Right cardiac atrium (tissue), 5 donors: ENCODE data around the gene RGS16. TPM values are rescaled to one million over a fixed set of nuclear protein-coding genes. Genes with fewer than 3 reads are reported as not detected.
"Not testable (repeated sequence)": the region's sequence is repeated elsewhere in the genome, so short reads cannot be mapped to it uniquely, and the experiment has no call there.

Experiments used
- ATAC-seq, 2 donors: fragments of 200-7000 bp; cut with Tn5 transposase; one replicate each; pipeline versions ENCODE4 v1.8.0 to v1.9.1; 2020; ENCODE audit warnings: moderate library complexity in 2 of 2, mild to moderate bottlenecking in 1 of 2
- DNase-seq, 3 donors: peaks; one replicate each; pipeline ENCODE4 v3.0.0-alpha.2; 2020
- H3K27ac ChIP-seq: one replicate; pipeline ENCODE4 v1.5.1; 2013; ENCODE audit warnings: mild to moderate bottlenecking, low read length, control low read depth, moderate library complexity
- H3K27me3 ChIP-seq: one replicate; pipeline ENCODE4 v1.6.1; 2013; ENCODE audit not compliant: control insufficient read depth, insufficient read depth
- H3K4me1 ChIP-seq: one replicate; pipeline ENCODE4 v1.6.1; 2013; ENCODE audit warnings: low read length; ENCODE audit not compliant: control insufficient read depth, insufficient read depth
- H3K4me3 ChIP-seq: one replicate; pipeline ENCODE4 v1.5.1; 2013; ENCODE audit warnings: low read length, control low read depth
- H3K9me3 ChIP-seq: one replicate; pipeline ENCODE4 v1.6.1; 2013; ENCODE audit warnings: low read length; ENCODE audit not compliant: control insufficient read depth
- WGBS: extraction: QIAGEN DNeasy Blood & Tissue Kit; methylation state at CpG from one replicate; pipeline ENCODE4 v1.1.7; 2013; 5-methylcytosine and 5-hydroxymethylcytosine counted together
- intact Hi-C, 4 donors: fragments of 100-400 bp; cut with DNase I; formaldehyde crosslinking; loops; one replicate each; pipeline versions ENCODE4 v1.11.0 to v1.14.0; 2022 to 2023
- polyA plus RNA-seq: library from polyadenylated mRNA; stranded (reverse); fragments of 200-250 nt; gene quantifications from one replicate; pipeline ENCODE4 v1.2.3, GENCODE V29; 2013
- total RNA-seq, 4 donors: library from RNA; stranded (reverse); fragmentation: NEBNext Ultra II Directional; extraction: Animal tissue kit (Norgen Biotek cat#: 25700); gene quantifications; one replicate each; pipeline ENCODE4 v1.2.1, GENCODE V29; 2021
- donor health status: healthy with polysubstance abuse.
- donor health status: DM: no; HTN: yes; CAD: no.
- donor health status: DM: no; HTN: no; CAD: no.
- donor health status: DM: no; HTN: yes; CAD: no; lungs with severe emphysema.
- donor health status: DM: yes; HTN: yes; CAD: no.

Gene RGS16
- total and polyA plus RNA-seq, 5 donors = 0.47 to 2.1 (median 0.79) TPM

DNA sequence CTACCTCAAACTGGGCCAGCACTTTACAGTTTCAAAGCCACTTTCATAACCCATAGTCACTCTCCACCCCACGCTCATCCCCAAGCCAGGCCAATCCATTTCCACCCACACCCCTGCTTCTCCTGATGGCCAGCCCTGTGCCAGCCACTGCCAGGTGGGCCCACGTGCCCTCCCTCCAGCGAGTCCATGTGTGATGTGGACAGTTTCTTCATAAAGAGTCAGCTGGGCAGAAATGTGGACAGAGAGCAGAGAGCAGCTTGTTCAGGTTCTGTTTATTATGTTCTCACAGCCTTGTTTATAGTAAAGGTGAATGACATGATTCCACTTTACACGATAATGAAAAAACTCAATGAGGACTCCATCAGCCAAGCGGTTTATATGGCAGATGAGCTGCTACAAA is 37.4 kb upstream of the RGS16 start:
- WGBS = 92% methylated on average over 5 of the region's 5 CpGs
- no peak overlapping the region for H3K4me3 ChIP-seq
- DNase-seq (no peak), ATAC-seq (no peak)
- H3K27me3 ChIP-seq = no peaks in the 10 kb centered on the region
- intact Hi-C loops = no loop called here
- no peaks in the 10 kb centered on the region for H3K9me3 ChIP-seq
- no peak overlapping the region for H3K27ac ChIP-seq
- H3K4me1 ChIP-seq = no peaks in the 10 kb centered on the region

DNA sequence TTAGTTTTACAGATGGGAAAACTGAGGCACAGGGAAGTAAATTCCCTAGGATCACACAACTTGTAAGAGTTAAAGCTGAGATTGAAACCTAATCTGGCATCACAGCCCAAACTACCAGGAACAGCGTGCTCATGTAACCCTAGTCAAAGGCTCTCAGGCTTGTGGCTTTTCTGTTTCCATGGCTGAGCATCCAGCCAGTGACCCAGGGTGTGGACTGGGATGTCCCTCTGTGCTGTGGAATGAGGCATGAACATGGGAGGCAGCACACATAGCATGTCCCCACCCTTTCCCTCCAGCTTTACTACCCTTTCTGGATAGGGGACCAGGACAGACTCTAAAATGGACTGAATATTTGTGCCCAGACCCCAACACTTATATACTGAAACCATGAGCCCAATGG is 35.1 kb upstream of the RGS16 start:
- Histone ChIP-seq H3K27ac (no peak overlapping the region), H3K4me1 (no peaks in the 10 kb centered on the region), H3K9me3 (no peaks in the 10 kb centered on the region), H3K4me3 (no peak overlapping the region), H3K27me3 (no peaks in the 10 kb centered on the region)
- no peak for ATAC-seq
- WGBS = 84% methylated on average over 1 of the region's 1 CpG
- intact Hi-C loops = no loop called here
- no peak for DNase-seq

DNA sequence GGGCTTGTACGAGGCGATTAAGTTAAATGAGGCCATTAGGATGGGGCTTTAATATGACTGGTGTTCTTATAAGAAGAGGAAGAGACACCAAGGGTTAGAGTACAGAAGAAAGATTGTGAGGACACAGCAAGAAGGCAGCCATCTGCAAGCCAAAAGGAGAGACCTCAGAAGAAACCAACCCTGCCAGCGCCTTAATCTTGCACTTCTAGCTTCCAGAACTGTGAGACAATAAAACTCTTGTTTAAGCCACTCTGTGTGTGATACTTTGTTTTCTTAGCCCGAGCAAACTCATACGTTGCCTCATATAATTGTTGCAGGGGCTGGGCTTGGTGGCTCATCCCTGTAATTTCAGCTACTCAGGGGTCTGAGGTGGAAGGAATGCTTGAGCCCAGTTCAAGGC is 33.6 kb upstream of the RGS16 start:
- 82% methylated on average over 5 of the region's 5 CpGs for WGBS
- Histone ChIP-seq H3K9me3 (no peaks in the 10 kb centered on the region), H3K4me3 (no peak overlapping the region), H3K27me3 (no peaks in the 10 kb centered on the region), H3K27ac (no peak overlapping the region), H3K4me1 (no peaks in the 10 kb centered on the region)
- DNase-seq (no peak), ATAC-seq (no peak)
- intact Hi-C loops = no loop called here

DNA sequence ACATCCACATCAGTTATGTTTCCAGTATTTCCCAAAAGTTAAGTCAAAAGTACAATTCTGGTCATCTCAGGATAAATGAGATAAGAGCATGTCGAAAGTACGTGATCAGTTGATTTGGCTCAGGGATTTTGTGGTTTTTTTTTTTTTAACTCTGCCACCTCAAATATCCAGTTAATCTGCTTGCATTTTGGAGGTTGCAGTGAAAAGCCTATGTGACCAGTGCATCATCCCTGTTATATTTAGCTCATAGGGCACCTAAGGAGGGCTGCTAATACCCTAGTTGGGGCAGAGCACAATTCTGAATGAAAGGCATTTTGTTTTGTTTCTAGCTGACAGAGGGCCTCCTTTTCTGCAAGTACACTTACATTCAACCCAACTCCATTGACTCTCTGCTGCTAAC is 31.7 kb upstream of the RGS16 start:
- WGBS = 67% methylated on average over 2 of the region's 2 CpGs
- Histone ChIP-seq H3K27me3 (no peaks in the 10 kb centered on the region), H3K27ac (no peak overlapping the region), H3K4me1 (no peaks in the 10 kb centered on the region), H3K4me3 (no peak overlapping the region), H3K9me3 (no peaks in the 10 kb centered on the region)
- ATAC-seq (no peak), DNase-seq (no peak)
- intact Hi-C loops = no loop called here

DNA sequence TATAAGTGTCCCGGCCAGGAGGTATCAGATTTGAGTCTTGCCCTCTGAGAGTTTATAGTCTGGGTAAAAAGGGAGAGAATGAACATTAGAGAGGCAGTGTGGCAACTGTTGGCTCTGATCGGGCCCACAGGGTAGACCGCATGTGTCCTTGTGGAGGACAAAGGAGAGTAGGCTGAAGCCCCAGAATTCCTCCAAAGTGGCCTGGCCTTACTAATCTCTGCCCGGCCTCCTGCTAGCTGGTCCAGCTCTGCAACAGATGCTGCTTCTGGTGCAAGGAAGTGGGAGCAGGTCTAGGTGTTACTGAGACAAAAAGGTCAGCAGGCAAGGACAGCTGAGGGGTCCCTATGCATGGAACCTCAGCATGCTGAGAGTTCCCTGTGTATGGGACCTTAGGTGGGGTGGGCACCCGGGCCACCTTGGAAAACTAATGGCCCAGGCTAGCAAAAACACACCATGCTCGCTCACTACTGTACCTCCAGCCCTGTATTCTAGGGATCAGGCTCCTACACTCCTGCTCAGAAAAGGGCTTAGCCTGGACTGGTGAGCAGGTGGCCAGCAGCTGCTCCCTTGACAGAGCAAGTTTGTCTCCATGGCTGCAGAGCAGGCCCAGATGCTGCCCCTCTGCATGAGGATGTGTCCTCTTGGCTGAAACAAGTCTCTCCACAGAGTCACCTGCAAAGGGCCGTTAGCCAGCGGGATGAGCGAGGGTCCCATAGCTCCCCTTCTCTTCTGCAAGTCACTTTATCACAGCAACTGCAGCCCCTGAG is 30.3 kb upstream of the RGS16 start:
- 94% methylated on average over 9 of the region's 9 CpGs for WGBS
- no peaks in the 10 kb centered on the region for H3K27me3 ChIP-seq
- no peak overlapping the region for H3K27ac ChIP-seq
- H3K9me3 ChIP-seq = no peaks in the 10 kb centered on the region
- intact Hi-C loops = no loop called here
- no peak overlapping the region for H3K4me3 ChIP-seq
- H3K4me1 ChIP-seq = peaks cover 3% of the 10 kb centered on the region
- ATAC-seq = no peak
- no peak for DNase-seq

DNA sequence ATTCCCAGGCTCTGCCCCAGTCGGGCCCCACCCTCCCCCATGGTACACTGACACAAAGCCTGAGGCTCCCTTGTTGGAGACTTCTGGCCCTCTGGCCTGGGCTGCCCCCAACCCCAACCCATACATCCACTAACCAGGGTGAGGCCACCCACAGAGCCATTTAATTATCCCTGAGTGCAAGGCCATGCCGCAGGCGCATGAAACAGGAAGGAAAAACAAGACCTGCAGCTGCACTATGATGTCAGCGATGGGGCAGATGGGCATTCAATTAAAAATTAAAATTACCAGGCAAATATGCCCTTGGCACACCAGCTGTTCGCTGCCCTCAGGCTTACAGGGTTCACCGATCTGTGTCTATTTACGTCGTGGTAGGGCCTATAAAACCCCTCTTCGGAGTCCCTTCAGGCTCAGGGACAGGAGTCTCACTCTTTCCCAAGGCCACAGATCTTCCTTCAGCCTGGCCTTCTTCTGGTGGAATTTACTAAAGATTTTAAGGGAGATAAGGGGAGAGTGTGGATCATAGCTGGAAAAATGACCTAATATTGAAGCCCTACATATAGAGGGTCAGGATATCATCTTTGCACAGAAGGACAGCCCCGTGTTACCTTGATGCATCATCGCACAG is 29.6 kb upstream of the RGS16 start:
- H3K4me1 ChIP-seq = peaks cover 3% of the 10 kb centered on the region
- no peak overlapping the region for H3K27ac ChIP-seq
- no peaks in the 10 kb centered on the region for H3K9me3 ChIP-seq
- intact Hi-C loops = no loop called here
- WGBS = 76% methylated on average over 11 of the region's 11 CpGs
- no peak for ATAC-seq
- DNase-seq = no peak
- no peaks in the 10 kb centered on the region for H3K27me3 ChIP-seq
- H3K4me3 ChIP-seq = no peak overlapping the region

DNA sequence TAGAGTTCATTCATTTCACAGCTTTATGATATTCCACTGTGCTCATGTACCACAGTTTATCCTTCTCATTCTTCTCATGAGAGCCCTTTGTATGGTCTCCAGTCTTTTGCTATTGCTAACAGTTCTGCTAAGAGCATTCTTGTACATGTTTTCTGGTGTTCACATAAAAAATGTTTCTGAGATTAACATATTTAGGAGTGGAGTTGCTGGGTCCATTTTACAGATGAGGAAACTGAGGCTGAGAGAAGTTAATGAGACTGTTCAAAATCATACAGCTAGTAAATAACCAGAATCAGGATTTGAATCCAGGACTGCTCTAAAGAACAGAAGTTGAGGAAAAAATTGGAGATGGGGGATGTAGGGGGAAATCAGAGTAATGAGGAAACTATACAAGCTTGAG is 28.8 kb upstream of the RGS16 start:
- DNase-seq = no peak
- Histone ChIP-seq H3K27ac (no peak overlapping the region), H3K4me1 (peaks cover 3% of the 10 kb centered on the region), H3K4me3 (no peak overlapping the region), H3K9me3 (no peaks in the 10 kb centered on the region), H3K27me3 (no peaks in the 10 kb centered on the region)
- intact Hi-C loops = no loop called here
- no peak for ATAC-seq

DNA sequence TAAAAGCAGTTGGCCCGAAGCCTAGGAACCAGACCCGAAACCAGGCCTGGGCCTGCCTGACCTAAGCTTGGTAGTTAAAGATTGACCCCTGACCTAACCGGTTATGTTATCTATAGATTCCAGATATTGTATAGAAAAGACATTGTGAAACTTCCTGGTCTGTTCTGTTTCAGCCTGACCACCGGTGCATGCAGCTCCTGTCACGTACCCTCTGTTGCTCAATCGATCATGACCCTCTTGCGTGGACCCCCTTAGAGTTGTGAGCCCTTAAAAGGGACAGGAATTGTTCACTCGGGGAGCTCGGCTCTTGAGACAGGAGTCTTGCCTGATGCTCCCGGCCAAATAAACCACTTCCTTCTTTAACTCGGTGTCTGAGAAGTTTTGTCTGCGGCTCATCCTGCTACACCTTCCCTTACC is 28.3 kb upstream of the RGS16 start:
- not testable (repeated sequence) for ATAC-seq

DNA sequence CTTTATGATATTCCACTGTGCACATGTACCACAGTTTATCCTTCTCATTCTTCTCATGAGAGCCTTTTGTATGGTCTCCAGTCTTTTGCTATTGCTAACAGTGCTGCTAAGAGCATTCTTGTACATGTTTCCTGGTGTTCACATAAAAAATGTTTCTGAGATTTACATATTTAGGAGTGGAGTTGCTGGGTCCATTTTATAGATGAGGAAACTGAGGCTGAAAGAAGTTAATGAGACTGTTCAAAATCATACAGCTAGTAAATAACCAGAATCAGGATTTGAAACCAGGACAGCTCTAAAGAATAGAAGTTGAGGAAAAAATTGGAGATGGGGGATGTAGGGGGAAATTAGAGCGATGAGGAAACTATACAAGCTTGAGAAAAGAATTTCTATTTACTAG is 27.8 kb upstream of the RGS16 start:
- Histone ChIP-seq H3K9me3 (no peaks in the 10 kb centered on the region), H3K4me3 (no peak overlapping the region), H3K4me1 (peaks cover 3% of the 10 kb centered on the region), H3K27me3 (no peaks in the 10 kb centered on the region), H3K27ac (no peak overlapping the region)
- WGBS = 81% methylated on average over 1 of the region's 1 CpG
- intact Hi-C loops = no loop called here
- no peak for ATAC-seq
- no peak for DNase-seq

More for the DNA sequence above, 28.3 kb upstream of the RGS16 start:
- intact Hi-C loops, H3K27ac ChIP-seq, H3K4me3 ChIP-seq, H3K27me3 ChIP-seq, DNase-seq, H3K4me1 ChIP-seq, H3K9me3 ChIP-seq: not testable (repeated sequence)
- WGBS = 62% methylated on average over 12 of the region's 12 CpGs

DNA sequence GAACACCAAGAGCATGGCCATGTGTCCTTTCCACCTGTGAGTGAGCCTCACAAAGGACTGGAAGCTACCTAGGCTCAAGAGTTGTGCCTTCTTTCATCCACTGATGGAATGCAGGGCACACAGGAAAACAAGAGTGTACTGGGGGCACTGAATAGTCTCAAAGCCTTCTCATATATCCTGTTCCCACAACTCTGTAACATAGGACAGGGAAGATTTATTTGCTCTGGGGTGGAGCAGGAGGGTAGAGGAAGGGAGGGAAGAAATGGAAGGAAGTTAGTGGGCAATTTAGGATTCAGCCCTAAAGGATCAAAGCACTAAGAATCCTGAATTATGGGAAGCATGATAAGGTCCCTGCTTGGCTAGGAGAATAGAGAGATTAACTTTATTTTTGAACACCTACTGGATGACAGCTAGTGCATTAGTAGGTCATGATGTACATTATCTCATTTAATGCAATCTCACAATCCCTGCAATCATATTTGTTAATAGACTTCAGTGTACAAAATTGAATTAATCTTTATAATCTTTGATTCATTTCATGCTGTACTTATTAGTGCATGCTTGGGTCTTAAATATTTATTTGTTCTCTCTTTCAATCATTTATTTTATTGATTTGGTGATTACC is 27.0 kb upstream of the RGS16 start:
- H3K9me3 ChIP-seq = no peaks in the 10 kb centered on the region
- no peak for ATAC-seq
- H3K4me1 ChIP-seq = peaks cover 5% of the 10 kb centered on the region
- no peaks in the 10 kb centered on the region for H3K27me3 ChIP-seq
- no peak for DNase-seq
- no peak overlapping the region for H3K4me3 ChIP-seq
- intact Hi-C loops = no loop called here
- no peak overlapping the region for H3K27ac ChIP-seq

DNA sequence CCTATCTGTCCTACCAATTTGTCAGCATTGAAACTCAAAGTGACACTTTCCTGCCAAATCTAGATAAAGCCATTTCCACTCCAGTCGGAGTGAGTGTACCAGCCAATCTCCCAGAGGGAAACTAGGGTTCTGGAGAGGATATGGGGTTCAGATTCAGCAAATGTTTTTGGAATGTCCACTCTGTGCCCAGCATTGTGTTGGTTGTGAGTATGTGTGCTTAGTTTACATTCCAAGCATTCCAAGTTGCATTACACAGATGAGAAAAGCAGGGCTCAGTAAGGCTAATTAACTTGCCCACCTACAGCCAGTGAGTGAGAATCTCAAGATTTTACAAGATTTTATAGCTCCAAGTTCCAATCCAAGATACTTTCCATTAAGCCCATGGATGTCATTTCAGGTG is 26.4 kb upstream of the RGS16 start:
- intact Hi-C loops = no loop called here
- Histone ChIP-seq H3K4me3 (no peak overlapping the region), H3K27ac (no peak overlapping the region), H3K27me3 (no peaks in the 10 kb centered on the region), H3K9me3 (no peaks in the 10 kb centered on the region), H3K4me1 (peaks cover 5% of the 10 kb centered on the region)
- no peak for ATAC-seq
- DNase-seq = no peak
- 49% methylated on average over 1 of the region's 1 CpG for WGBS
